HCT116 (cell line): ENCODE measurements around the gene IREB2. TPM values are rescaled to one million over a fixed set of nuclear protein-coding genes. Genes with fewer than 3 reads are reported as not detected.

Experiments
- ATAC-seq: fragments of 200-7000 bp; cut with Tn5 transposase; 2 replicates; pipeline ENCODE4 v1.9.1; 2020; ENCODE audit warnings: mild to moderate bottlenecking, moderate library complexity
- BruUV-seq: library from RNA; stranded (reverse); fragments of 400-500 nt; replicated peaks from 2 replicates; lab custom pipeline; 2021; lab: Mats Ljungman, UMichigan
- CTCF ChIA-PET: fragments of 300-600 bp; sonication (Branson Sonifier 250); formaldehyde crosslinking; loops from one replicate; lab custom pipeline; 2021; ENCODE audit warnings: antibody characterized with exemption; lab: Charles Lee
- POLR2A ChIA-PET: fragments of 300-600, 350-600 bp; sonication (Branson Sonifier 250); formaldehyde crosslinking; loops from one replicate; lab custom pipeline; 2021; ENCODE audit warnings: antibody characterized with exemption; lab: Charles Lee
- RAD21 ChIA-PET, 2 experiments: fragments of 300-600 bp; sonication (Branson Sonifier 250); formaldehyde crosslinking; loops; one replicate each; lab custom pipeline; 2023; ENCODE audit warnings: low total read pairs in 2 of 2; ENCODE audit not compliant: uncharacterized antibody in 2 of 2, unreplicated experiment in 2 of 2, low non-redundant PET in 1 of 2; lab: Charles Lee
- DNase-seq: peaks from one replicate; pipeline ENCODE4 v3.0.0-alpha.2; 2010; ENCODE audit warnings: low read depth, low spot score
- H2AFZ ChIP-seq: fragments of 200-600 bp; shearing (Covaris generic), sonication (generic); 2 replicates; pipeline ENCODE4 v1.6.1; 2017; ENCODE audit warnings: low read depth, mixed run types, mixed read lengths, antibody characterized with exemption, low read length; ENCODE audit not compliant: poor library complexity, severe bottlenecking
- H3K27ac ChIP-seq: 2 replicates; pipeline ENCODE4 v1.5.1; 2012; ENCODE audit warnings: low read depth, low read length
- H3K27me3 ChIP-seq: fragments of 200-600 bp; sonication (generic); 2 replicates; pipeline ENCODE4 v1.6.1; 2016; ENCODE audit warnings: mixed run types, low read length, mixed read lengths; ENCODE audit not compliant: insufficient read depth
- H3K36me3 ChIP-seq, 2 experiments: fragments of 200-500 bp in 1 of 2; fragments of 200-600 bp in 1 of 2; sonication (Bioruptor generic) in 1 of 2; sonication (generic) in 1 of 2; 2 replicates each; pipeline versions ENCODE4 v1.5.1 to v1.6.1; 2014 to 2016; ENCODE audit warnings: low read length in 2 of 2, inconsistent platforms in 1 of 2, mixed read lengths in 1 of 2, mixed run types in 1 of 2; ENCODE audit not compliant: insufficient read depth in 2 of 2, control insufficient read depth in 1 of 2
- H3K4me1 ChIP-seq, 2 experiments: fragments of 200-600 bp in 1 of 2; sonication (generic) in 1 of 2; 2 replicates each; pipeline versions ENCODE4 v1.5.1 to v1.6.1; 2012 to 2017; ENCODE audit warnings: low read length in 2 of 2, inconsistent platforms in 1 of 2, mild to moderate bottlenecking in 1 of 2, mixed read lengths in 1 of 2, mixed run types in 1 of 2, moderate library complexity in 1 of 2; ENCODE audit not compliant: insufficient read depth in 2 of 2, control insufficient read depth in 1 of 2
- H3K4me2 ChIP-seq: fragments of 200-600 bp; sonication (generic); 2 replicates; pipeline ENCODE4 v1.6.1; 2017; ENCODE audit warnings: mixed run types, low read length, mixed read lengths
- H3K4me3 ChIP-seq, 2 experiments: fragments of 200-600 bp in 1 of 2; sonication (generic) in 1 of 2; replicated peaks in 1 of 2; 2 replicates each; pipeline ENCODE4 v1.5.1; 2011 to 2016; ENCODE audit warnings: low read length in 2 of 2, control low read depth in 1 of 2, low read depth in 1 of 2, mild to moderate bottlenecking in 1 of 2, mixed read lengths in 1 of 2, mixed run types in 1 of 2
- H3K79me2 ChIP-seq: fragments of 200-600 bp; sonication (generic); 2 replicates; pipeline ENCODE4 v1.6.1; 2017; ENCODE audit warnings: mild to moderate bottlenecking, mixed run types, low read length, moderate library complexity, mixed read lengths; ENCODE audit not compliant: insufficient read depth
- H3K9ac ChIP-seq: fragments of 200-600 bp; sonication (generic); 2 replicates; pipeline ENCODE4 v1.6.1; 2016; ENCODE audit warnings: low read length, mixed read lengths
- H3K9me2 ChIP-seq: fragments of 200-600 bp; sonication (generic), shearing (Covaris generic); 2 replicates; pipeline ENCODE4 v1.6.1; 2017; ENCODE audit warnings: mixed run types, mild to moderate bottlenecking, moderate library complexity; ENCODE audit not compliant: insufficient read depth
- H3K9me3 ChIP-seq, 2 experiments: fragments of 200-500 bp in 1 of 2; fragments of 200-600 bp in 1 of 2; sonication (Bioruptor generic) in 1 of 2; sonication (generic) in 1 of 2; 2 replicates each; pipeline ENCODE4 v1.6.1; 2014 to 2017; ENCODE audit warnings: low read length in 2 of 2, mixed read lengths in 2 of 2, inconsistent platforms in 1 of 2, low read depth in 1 of 2, mild to moderate bottlenecking in 1 of 2, mixed run types in 1 of 2, moderate library complexity in 1 of 2; ENCODE audit not compliant: control insufficient read depth in 1 of 2, insufficient read depth in 1 of 2
- H4K20me1 ChIP-seq: fragments of 200-600 bp; sonication (generic), shearing (Covaris generic); 2 replicates; pipeline ENCODE4 v1.6.1; 2017; ENCODE audit warnings: mixed run types, mild to moderate bottlenecking, moderate library complexity; ENCODE audit not compliant: insufficient read depth
- CBX3 ChIP-seq: IDR thresholded peaks from 2 replicates; pipeline ENCODE4 v1.6.1; 2012; ENCODE audit warnings: low read depth
- ELF1 ChIP-seq: IDR thresholded peaks from 2 replicates; pipeline ENCODE4 v1.6.1; 2012; ENCODE audit warnings: low read depth, borderline replicate concordance
- EZH2 ChIP-seq: fragments of 200-600 bp; sonication (generic); IDR thresholded peaks from 2 replicates; pipeline ENCODE4 v1.6.1; 2017; ENCODE audit warnings: antibody characterized with exemption, mixed run types
- EZH2phosphoT487 ChIP-seq: fragments of 200-600 bp; IDR thresholded peaks from 2 replicates; pipeline ENCODE4 v1.6.1; 2018; ENCODE audit warnings: antibody characterized with exemption, borderline replicate concordance
- FOSL1 ChIP-seq: IDR thresholded peaks from 2 replicates; pipeline ENCODE4 v1.6.1; 2012; ENCODE audit warnings: low read depth
- JUND ChIP-seq: IDR thresholded peaks from 2 replicates; pipeline ENCODE4 v1.6.1; 2012
- POLR2A ChIP-seq: IDR thresholded peaks from 2 replicates; pipeline ENCODE4 v1.7.0; 2011; ENCODE audit warnings: borderline replicate concordance; ENCODE audit not compliant: insufficient read depth, insufficient read length; ENCODE audit errors: extremely low read depth
- POLR2AphosphoS5 ChIP-seq: IDR thresholded peaks from 2 replicates; pipeline ENCODE4 v1.6.1; 2011; ENCODE audit warnings: mild to moderate bottlenecking, low read depth, low read length, moderate library complexity
- RAD21 ChIP-seq: IDR thresholded peaks from 2 replicates; pipeline ENCODE4 v1.6.1; 2012; ENCODE audit warnings: low read depth, mild to moderate bottlenecking
- SRF ChIP-seq: IDR thresholded peaks from 2 replicates; pipeline ENCODE4 v1.6.1; 2012; ENCODE audit warnings: low read depth
- TCF7L2 ChIP-seq: IDR thresholded peaks from 2 replicates; pipeline ENCODE4 v1.7.0; 2011; ENCODE audit warnings: borderline replicate concordance, inconsistent platforms; ENCODE audit not compliant: insufficient read depth, insufficient read length; ENCODE audit errors: extremely low read depth
- YY1 ChIP-seq: IDR thresholded peaks from 2 replicates; pipeline ENCODE4 v1.6.1; 2011; ENCODE audit warnings: low read length, low read depth, moderate library complexity, mild to moderate bottlenecking; ENCODE audit not compliant: insufficient replicate concordance; ENCODE audit errors: extremely low read depth
- ZFX ChIP-seq: fragments of 450-650 bp; IDR thresholded peaks from 2 replicates; pipeline ENCODE4 v1.6.1; 2017
- ZNF274 ChIP-seq: fragments of 200-500 bp; sonication (Bioruptor generic); IDR thresholded peaks from 2 replicates; pipeline ENCODE4 v1.6.1; 2014; ENCODE audit warnings: mild to moderate bottlenecking, low read depth, low read length, inconsistent platforms
- intact Hi-C: fragments of 100-400 bp; cut with micrococcal nuclease; formaldehyde crosslinking; loops from 2 replicates; pipeline ENCODE4 v1.10.0; 2022
- total RNA-seq: library from RNA; stranded (reverse); gene quantifications from one replicate; pipeline ENCODE4 v1.2.1, GENCODE V29; 2021; ENCODE audit not compliant: unreplicated experiment
- TF ChIP-seq, protein P1 (sequence below): IDR thresholded peaks from 2 replicates; pipeline ENCODE4 v1.6.1; 2012
- TF ChIP-seq, protein P2 (sequence below): IDR thresholded peaks from 2 replicates; pipeline ENCODE4 v1.6.1; 2012

The IREB2 gene
- total RNA-seq, 1 experiment from 2014 or later: 57.6 TPM

DNA sequence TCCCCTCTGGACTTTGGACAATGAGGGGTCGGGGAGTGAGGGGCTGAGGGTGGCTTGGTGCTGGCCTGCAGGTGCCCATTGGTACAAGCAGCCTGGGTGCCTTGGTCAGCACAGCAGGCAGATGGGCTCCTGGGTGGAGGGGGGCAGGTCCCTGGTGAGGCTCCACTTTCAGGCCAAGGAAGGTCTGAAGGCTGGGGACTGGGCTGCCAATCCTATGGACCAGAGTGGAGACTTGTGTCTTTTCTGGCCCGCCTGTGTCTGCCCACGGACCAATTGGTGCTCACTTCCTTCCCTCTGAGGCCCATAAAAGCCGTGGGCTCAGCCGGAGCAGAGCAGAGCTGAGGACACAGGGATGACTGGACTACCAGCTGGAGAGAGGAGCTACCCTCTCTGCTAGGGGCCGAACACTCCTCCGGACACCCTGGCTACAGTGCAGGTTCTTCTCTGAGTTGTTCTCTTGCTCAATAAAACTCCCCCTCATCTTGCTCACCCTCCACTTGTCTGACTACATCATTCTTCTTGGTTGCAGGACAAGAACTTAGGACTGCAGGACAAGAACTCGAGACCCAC, 31.9 kb upstream of the IREB2 start:
- no peaks in the 10 kb centered on the region for H3K9me2 ChIP-seq
- peaks cover 4% of the 10 kb centered on the region in 2 experiments; a peak in 1 of 4 replicates for H3K4me1 ChIP-seq
- intact Hi-C loops: no loop called here
- no peak for DNase-seq
- BruUV-seq: no TSS peak
- H3K36me3 ChIP-seq: no peaks in the 10 kb centered on the region
- H4K20me1 ChIP-seq: no peaks in the 10 kb centered on the region
- H3K4me3 ChIP-seq: no peak overlapping the region
- no peak overlapping the region for H3K9ac ChIP-seq
- H2AFZ ChIP-seq: no peak overlapping the region
- H3K27ac ChIP-seq: no peak overlapping the region
- ATAC-seq: no peak
- ChIA-PET POLR2A (no interaction called here), CTCF (interaction anchor here (0.9 kb wide), 1 partner anchor 10 kb away, joined by 3 read pairs; no protein-coding TSS in a partner anchor), RAD21 (no interaction called here)
- TF ChIP-seq, protein P1, sequence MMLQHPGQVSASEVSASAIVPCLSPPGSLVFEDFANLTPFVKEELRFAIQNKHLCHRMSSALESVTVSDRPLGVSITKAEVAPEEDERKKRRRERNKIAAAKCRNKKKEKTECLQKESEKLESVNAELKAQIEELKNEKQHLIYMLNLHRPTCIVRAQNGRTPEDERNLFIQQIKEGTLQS: no peak
- no peaks in the 10 kb centered on the region for H3K27me3 ChIP-seq
- H3K79me2 ChIP-seq: no peaks in the 10 kb centered on the region
- no peaks in the 10 kb centered on the region for H3K9me3 ChIP-seq
- no peak overlapping the region for H3K4me2 ChIP-seq

- CTCF ChIA-PET: no interaction called here
- Histone ChIP-seq H3K27ac (no peak overlapping the region), H3K9me3 (no peaks in the 10 kb centered on the region), H3K4me3 (no peak overlapping the region), H3K79me2 (no peaks in the 10 kb centered on the region), H3K4me2 (no peak overlapping the region), H3K4me1 (peaks cover 4% of the 10 kb centered on the region in 2 experiments; a peak in 1 of 4 replicates), H3K36me3 (no peaks in the 10 kb centered on the region), H3K9me2 (no peaks in the 10 kb centered on the region), H2AFZ (no peak overlapping the region), H3K27me3 (no peaks in the 10 kb centered on the region), H3K9ac (no peak overlapping the region), H4K20me1 (no peaks in the 10 kb centered on the region)
- no TSS peak for BruUV-seq
- intact Hi-C loops: no loop called here
- RAD21 ChIA-PET: interaction anchor here in 1 of 2 experiments (0.5 kb wide), 1 partner anchor 73 kb away, joined by 3 read pairs; no protein-coding TSS in a partner anchor
- POLR2A ChIA-PET: no interaction called here
- no peak for DNase-seq
- ATAC-seq: no peak
- TF ChIP-seq SRF: no peak
- no peak for TF ChIP-seq TCF7L2
- no peak for TF ChIP-seq EZH2phosphoT487
- no peak for TF ChIP-seq ZNF274
- no peak for TF ChIP-seq POLR2AphosphoS5
- no peak for TF ChIP-seq CBX3
- no peak for TF ChIP-seq ELF1
- TF ChIP-seq JUND: no peak
- TF ChIP-seq EZH2: no peak
- no peak for TF ChIP-seq YY1
- no peak for TF ChIP-seq FOSL1
- TF ChIP-seq, protein P1: no peak
- TF ChIP-seq ZFX: no peak
- TF ChIP-seq, protein P2, sequence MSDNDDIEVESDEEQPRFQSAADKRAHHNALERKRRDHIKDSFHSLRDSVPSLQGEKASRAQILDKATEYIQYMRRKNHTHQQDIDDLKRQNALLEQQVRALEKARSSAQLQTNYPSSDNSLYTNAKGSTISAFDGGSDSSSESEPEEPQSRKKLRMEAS: no peak
- TF ChIP-seq RAD21: no peak
- no peak for TF ChIP-seq POLR2A
Observed at GRCh38 chr15:78407608-78408354, 30.2 kb upstream of the IREB2 start.
